Breast epithelium (tissue), 4 donors: ENCODE data around the gene NME7. TPM values are rescaled to one million over a fixed set of nuclear protein-coding genes. Genes with fewer than 3 reads are reported as not detected.
"Not testable (repeated sequence)": the region's sequence is repeated elsewhere in the genome, so short reads cannot be mapped to it uniquely, and the experiment has no call there.

Experiments
- DNase-seq, 2 donors: peaks; one replicate each; pipeline ENCODE4 v3.0.0-alpha.2; 2019; ENCODE audit warnings: low spot score in 2 of 2
- H3K27ac ChIP-seq, 2 donors: fragments of 200-600 bp; sonication (generic) in 1 of 2; one replicate each; pipeline ENCODE4 v1.5.1; 2016 to 2019; ENCODE audit warnings: mild to moderate bottlenecking in 1 of 2
- H3K27me3 ChIP-seq, 2 donors: fragments of 200-600 bp; sonication (generic) in 1 of 2; one replicate each; pipeline versions ENCODE4 v1.5.1 to v1.6.0; 2017 to 2019; ENCODE audit warnings: control low read depth in 1 of 2, mild to moderate bottlenecking in 1 of 2
- H3K36me3 ChIP-seq: fragments of 200-600 bp; one replicate; pipeline ENCODE4 v1.5.1; 2019
- H3K4me1 ChIP-seq, 2 donors: fragments of 200-600 bp; sonication (generic); one replicate each; pipeline ENCODE4 v1.5.1; 2016 to 2019; ENCODE audit warnings: control low read depth in 1 of 2
- H3K4me3 ChIP-seq, 3 donors: fragments of 200-600 bp; sonication (generic); 1 replicate in 2 of 3; 2 replicates in 1 of 3; pipeline ENCODE4 v1.5.1; 2016 to 2019; ENCODE audit warnings: mild to moderate bottlenecking in 3 of 3, moderate library complexity in 2 of 3
- H3K9me3 ChIP-seq, 2 donors: fragments of 200-600 bp; sonication (generic) in 1 of 2; one replicate each; pipeline ENCODE4 v1.5.1; 2016 to 2019; ENCODE audit warnings: control low read depth in 1 of 2
- POLR2A ChIP-seq: fragments of 450-650 bp; IDR thresholded peaks from one replicate; pipeline ENCODE4 v1.6.1; 2016; ENCODE audit warnings: antibody characterized with exemption, mild to moderate bottlenecking, moderate library complexity
- POLR2AphosphoS5 ChIP-seq, 3 donors: sonication (generic); formaldehyde crosslinking; IDR thresholded peaks; one replicate each; pipeline ENCODE4 v1.6.1; 2017; ENCODE audit warnings: antibody characterized with exemption in 3 of 3
- intact Hi-C: fragments of 100-400 bp; cut with DNase I; formaldehyde crosslinking; loops from one replicate; pipeline ENCODE4 v1.15.1; 2023; ENCODE audit warnings: low total_unique reads
- total RNA-seq, 3 donors: library from RNA; depleted of rRNA; stranded (reverse); fragments of >200 nt; gene quantifications; one replicate each; pipeline ENCODE4 v1.1.0, GENCODE V29; 2016
- TF ChIP-seq, protein P1 (sequence below), 3 donors: fragments of 450-650 bp; IDR thresholded peaks; one replicate each; pipeline ENCODE4 v1.5.1; 2016 to 2017; ENCODE audit warnings: antibody characterized with exemption in 3 of 3, mild to moderate bottlenecking in 3 of 3, moderate library complexity in 3 of 3

Gene NME7
- total RNA-seq, 3 donors from 2014 or later, result 13.0 to 22.8 (median 16.7) TPM

DNA sequence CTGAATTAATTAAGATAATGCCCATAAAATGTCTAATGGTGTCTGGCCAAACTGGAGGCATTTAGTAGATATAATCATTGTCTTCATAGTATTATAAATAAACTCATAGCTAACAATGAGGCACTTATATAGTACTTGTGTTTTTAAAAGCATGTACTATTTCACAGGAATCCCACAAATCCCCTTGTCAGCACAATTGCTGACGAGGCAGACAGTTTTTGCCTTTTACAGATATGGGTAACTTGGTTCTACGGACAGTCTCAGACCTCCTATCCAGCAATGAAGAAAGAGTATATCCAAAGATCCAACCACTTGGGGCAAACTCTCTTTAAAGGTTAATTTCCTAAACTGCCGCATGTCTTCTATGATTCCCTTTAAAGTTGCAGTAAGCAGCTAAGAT is 187.4 kb downstream of the NME7 start:
- Histone ChIP-seq H3K27ac (no peak overlapping the region), H3K9me3 (no peaks in the 10 kb centered on the region), H3K4me3 (no peak overlapping the region), H3K36me3 (no peaks in the 10 kb centered on the region), H3K27me3 (no peaks in the 10 kb centered on the region), H3K4me1 (no peaks in the 10 kb centered on the region)
- no peak for TF ChIP-seq POLR2A
- TF ChIP-seq, protein P1, sequence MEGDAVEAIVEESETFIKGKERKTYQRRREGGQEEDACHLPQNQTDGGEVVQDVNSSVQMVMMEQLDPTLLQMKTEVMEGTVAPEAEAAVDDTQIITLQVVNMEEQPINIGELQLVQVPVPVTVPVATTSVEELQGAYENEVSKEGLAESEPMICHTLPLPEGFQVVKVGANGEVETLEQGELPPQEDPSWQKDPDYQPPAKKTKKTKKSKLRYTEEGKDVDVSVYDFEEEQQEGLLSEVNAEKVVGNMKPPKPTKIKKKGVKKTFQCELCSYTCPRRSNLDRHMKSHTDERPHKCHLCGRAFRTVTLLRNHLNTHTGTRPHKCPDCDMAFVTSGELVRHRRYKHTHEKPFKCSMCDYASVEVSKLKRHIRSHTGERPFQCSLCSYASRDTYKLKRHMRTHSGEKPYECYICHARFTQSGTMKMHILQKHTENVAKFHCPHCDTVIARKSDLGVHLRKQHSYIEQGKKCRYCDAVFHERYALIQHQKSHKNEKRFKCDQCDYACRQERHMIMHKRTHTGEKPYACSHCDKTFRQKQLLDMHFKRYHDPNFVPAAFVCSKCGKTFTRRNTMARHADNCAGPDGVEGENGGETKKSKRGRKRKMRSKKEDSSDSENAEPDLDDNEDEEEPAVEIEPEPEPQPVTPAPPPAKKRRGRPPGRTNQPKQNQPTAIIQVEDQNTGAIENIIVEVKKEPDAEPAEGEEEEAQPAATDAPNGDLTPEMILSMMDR (IDR thresholded peaks at IDR 0.05), result no peak
- no peak for DNase-seq
- intact Hi-C loops, result no loop called here

DNA sequence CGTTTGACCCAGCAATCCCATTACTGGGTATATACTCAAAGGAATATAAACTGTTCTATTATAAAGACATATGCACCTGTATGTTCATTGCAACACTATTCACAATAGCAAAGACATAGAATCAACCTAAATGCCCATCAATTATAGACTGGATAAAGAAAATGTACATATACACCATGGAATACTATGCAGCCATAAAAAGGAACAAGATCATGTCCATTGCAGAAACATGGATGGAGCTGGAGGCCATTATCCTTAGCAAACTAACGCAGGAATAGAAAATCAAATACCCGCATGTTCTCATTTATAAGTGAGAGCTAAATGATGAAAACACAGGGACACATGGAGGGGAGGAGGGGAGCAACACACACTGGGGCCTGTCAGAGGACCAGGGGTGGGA is 188.2 kb downstream of the NME7 start:
- H3K9me3 ChIP-seq, H3K27ac ChIP-seq, H3K4me3 ChIP-seq, DNase-seq, H3K36me3 ChIP-seq, H3K4me1 ChIP-seq, intact Hi-C loops, H3K27me3 ChIP-seq: not testable (repeated sequence)

DNA sequence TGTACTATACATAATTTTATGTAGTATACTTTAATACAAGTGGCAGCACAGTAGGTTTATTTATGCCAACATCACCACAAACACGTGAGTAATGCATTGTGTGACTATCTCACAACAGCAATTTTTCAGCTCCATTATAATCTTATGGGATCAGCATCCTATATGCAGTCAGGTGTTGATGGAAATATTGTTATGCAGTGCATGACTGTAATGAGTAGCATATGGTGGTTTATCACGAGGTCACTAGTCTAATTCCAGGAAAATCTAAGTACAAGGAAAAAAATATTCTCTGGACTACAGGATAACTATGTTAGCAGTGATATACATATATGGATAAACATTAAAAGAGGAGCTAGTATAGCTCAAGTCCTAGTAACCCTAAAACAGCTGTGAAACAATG is 192.1 kb downstream of the NME7 start:
- no peaks in the 10 kb centered on the region for H3K4me1 ChIP-seq
- no peak overlapping the region for H3K27ac ChIP-seq
- DNase-seq, result no peak
- intact Hi-C loops, result no loop called here
- H3K27me3 ChIP-seq, result no peaks in the 10 kb centered on the region
- H3K9me3 ChIP-seq, result no peaks in the 10 kb centered on the region
- no peaks in the 10 kb centered on the region for H3K36me3 ChIP-seq
- TF ChIP-seq, protein P1 (IDR thresholded peaks at IDR 0.05), result no peak
- no peak for TF ChIP-seq POLR2A
- no peak for TF ChIP-seq POLR2AphosphoS5 (IDR thresholded peaks at IDR 0.05)
- H3K4me3 ChIP-seq, result no peak overlapping the region

DNA sequence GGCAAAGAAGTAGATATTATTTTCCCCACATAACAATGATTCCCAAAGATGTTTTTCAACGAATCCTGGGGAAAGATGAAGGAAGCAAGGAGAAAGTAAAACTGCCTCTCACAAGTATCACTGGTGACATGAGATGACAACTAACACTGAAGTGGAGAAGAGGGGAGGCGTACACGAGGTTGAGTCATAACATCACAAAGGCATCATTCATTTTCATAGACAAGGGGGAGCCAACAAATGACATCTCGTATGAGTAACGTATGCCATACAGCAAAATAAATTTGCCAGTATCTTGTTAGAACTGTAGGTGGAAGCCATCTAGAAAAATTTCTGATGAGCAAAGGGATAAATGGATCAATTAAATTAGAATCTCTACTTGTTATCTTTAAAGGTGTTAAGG is 204.5 kb downstream of the NME7 start:
- no peak for DNase-seq
- no peaks in the 10 kb centered on the region for H3K9me3 ChIP-seq
- H3K27me3 ChIP-seq, result no peaks in the 10 kb centered on the region
- no peak overlapping the region for H3K27ac ChIP-seq
- H3K4me1 ChIP-seq, result no peaks in the 10 kb centered on the region
- TF ChIP-seq, protein P1 (IDR thresholded peaks at IDR 0.05), result no peak
- TF ChIP-seq POLR2AphosphoS5 (IDR thresholded peaks at IDR 0.05) (no peak), POLR2A (no peak)
- intact Hi-C loops, result no loop called here
- no peak overlapping the region for H3K4me3 ChIP-seq
- no peaks in the 10 kb centered on the region for H3K36me3 ChIP-seq

DNA sequence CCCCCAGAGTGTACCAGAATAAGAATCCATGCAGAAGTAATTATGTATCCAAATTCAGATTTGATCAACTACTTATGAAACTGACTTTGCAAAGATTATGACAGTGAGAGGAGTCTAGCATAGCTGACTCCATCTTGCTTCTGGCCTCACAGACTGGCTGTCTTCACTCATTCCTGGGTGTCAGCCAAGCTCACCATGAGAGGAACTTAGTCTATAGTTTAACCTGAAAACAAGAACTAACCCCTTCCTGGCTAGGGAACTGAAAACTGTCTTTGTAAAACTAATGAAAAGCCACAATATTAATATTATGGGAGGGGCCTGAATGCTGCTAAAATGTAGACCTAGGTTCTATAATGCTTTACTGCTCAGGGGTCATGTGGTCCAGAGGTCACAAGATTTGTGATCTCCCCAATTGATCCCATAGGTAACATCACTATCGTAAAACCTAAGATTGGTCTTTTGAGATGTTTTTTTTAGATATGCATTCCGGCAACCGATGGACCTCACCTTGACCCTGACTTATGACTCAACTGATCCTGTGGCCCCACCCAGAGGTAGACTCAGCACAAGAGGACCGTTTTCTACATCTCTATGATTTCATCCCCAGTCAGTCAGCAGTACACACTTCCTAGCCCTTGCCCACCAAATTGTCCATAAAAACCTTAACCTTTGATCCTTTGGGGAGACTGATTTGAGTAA is 206.0 kb downstream of the NME7 start:
- H3K4me3 ChIP-seq, result no peak overlapping the region
- H3K27ac ChIP-seq, result no peak overlapping the region
- intact Hi-C loops, result no loop called here
- no peaks in the 10 kb centered on the region for H3K4me1 ChIP-seq
- TF ChIP-seq POLR2A, result no peak
- TF ChIP-seq POLR2AphosphoS5 (IDR thresholded peaks at IDR 0.05), result no peak
- TF ChIP-seq, protein P1 (IDR thresholded peaks at IDR 0.05), result no peak
- DNase-seq, result no peak
- H3K36me3 ChIP-seq, result no peaks in the 10 kb centered on the region
- no peaks in the 10 kb centered on the region for H3K27me3 ChIP-seq
- H3K9me3 ChIP-seq, result no peaks in the 10 kb centered on the region
